ENCODE data around the gene EML6.

EML6 gene

GRCh38 chr2:54830546-54830945 lies 107.1 kb downstream of the EML6 start:
- DNase-seq (ENCODE audit: low read depth) = no peak
- H3K4me3 ChIP-seq (ENCODE audit: low read depth, low read length) = no peak overlapping the region
- no peak for TF ChIP-seq CTCF (IDR thresholded peaks at IDR 0.05; ENCODE audit: low read depth, low read length)
- no peak for TF ChIP-seq MYC (IDR thresholded peaks at IDR 0.05; ENCODE audit: low read depth, low read length)
- TF ChIP-seq MAX (IDR thresholded peaks at IDR 0.05; ENCODE audit: low read depth, low read length) = no peak
- no peak for TF ChIP-seq POLR2A (IDR thresholded peaks at IDR 0.05; ENCODE audit: extremely low read depth, insufficient read length)

- TF ChIP-seq MAX (IDR thresholded peaks at IDR 0.05; ENCODE audit: low read depth, low read length) (no peak), CTCF (IDR thresholded peaks at IDR 0.05; ENCODE audit: low read depth, low read length) (no peak), POLR2A (IDR thresholded peaks at IDR 0.05; ENCODE audit: extremely low read depth, insufficient read length) (no peak), MYC (IDR thresholded peaks at IDR 0.05; ENCODE audit: low read depth, low read length) (no peak)
- H3K4me3 ChIP-seq (ENCODE audit: low read depth, low read length) = no peak overlapping the region
- no peak for DNase-seq (ENCODE audit: low read depth)
Measured at GRCh38 chr2:54831480-54831879, 108.0 kb downstream of the EML6 start.

GRCh38 chr2:54834721-54835120 lies 111.3 kb downstream of the EML6 start:
- no peak overlapping the region for H3K4me3 ChIP-seq (ENCODE audit: low read depth, low read length)
- no peak for TF ChIP-seq CTCF (IDR thresholded peaks at IDR 0.05; ENCODE audit: low read depth, low read length)
- no peak for TF ChIP-seq POLR2A (IDR thresholded peaks at IDR 0.05; ENCODE audit: extremely low read depth, insufficient read length)
- TF ChIP-seq MAX (IDR thresholded peaks at IDR 0.05; ENCODE audit: low read depth, low read length) = no peak
- TF ChIP-seq MYC (IDR thresholded peaks at IDR 0.05; ENCODE audit: low read depth, low read length) = no peak
- DNase-seq (ENCODE audit: low read depth) = no peak

- DNase-seq (ENCODE audit: low read depth) = peak; percentile 18
- no peak overlapping the region for H3K4me3 ChIP-seq (ENCODE audit: low read depth, low read length)
Measured at GRCh38 chr2:54836477-54836876, 113.0 kb downstream of the EML6 start.

GRCh38 chr2:54838585-54839035 lies 115.1 kb downstream of the EML6 start:
- TF ChIP-seq POLR2A (IDR thresholded peaks at IDR 0.05; ENCODE audit: extremely low read depth, insufficient read length) (no peak), MAX (IDR thresholded peaks at IDR 0.05; ENCODE audit: low read depth, low read length) (no peak), CTCF (IDR thresholded peaks at IDR 0.05; ENCODE audit: low read depth, low read length) (peak; percentile 94), MYC (IDR thresholded peaks at IDR 0.05; ENCODE audit: low read depth, low read length) (no peak)

More at GRCh38 chr2:54836477-54836876, 113.0 kb downstream of the EML6 start:
- TF ChIP-seq CTCF (IDR thresholded peaks at IDR 0.05; ENCODE audit: low read depth, low read length) (no peak), POLR2A (IDR thresholded peaks at IDR 0.05; ENCODE audit: extremely low read depth, insufficient read length) (no peak), MYC (IDR thresholded peaks at IDR 0.05; ENCODE audit: low read depth, low read length) (no peak), MAX (IDR thresholded peaks at IDR 0.05; ENCODE audit: low read depth, low read length) (no peak)

More at GRCh38 chr2:54838585-54839035, 115.1 kb downstream of the EML6 start:
- peak; percentile 74 for DNase-seq (ENCODE audit: low read depth)
- H3K4me3 ChIP-seq (ENCODE audit: low read depth, low read length) = no peak overlapping the region
